Measurements from ENCODE around the gene MLH1. TPM values are rescaled to one million over a fixed set of nuclear protein-coding genes. Genes with fewer than 3 reads are reported as not detected.

Gene MLH1
- total RNA-seq, 1 donor from 2014 or later = 71.0 TPM

GRCh38 chr3:37096975-37097374 is 103.7 kb downstream of the MLH1 start:
- H3K27ac Mint-ChIP-seq = no peak overlapping the region
- DNase-seq = no peak
- H3K9me3 Mint-ChIP-seq = no peaks in the 10 kb centered on the region
- H3K36me3 Mint-ChIP-seq (ENCODE audit: low read depth) = peaks cover 7% of the 10 kb centered on the region
- peaks cover 3% of the 10 kb centered on the region for H3K4me1 Mint-ChIP-seq
- H3K4me3 Mint-ChIP-seq = no peak overlapping the region
- intact Hi-C loops (cut with micrococcal nuclease) = no loop called here
- H3K27me3 Mint-ChIP-seq = no peaks in the 10 kb centered on the region

- H3K4me3 Mint-ChIP-seq = no peak overlapping the region
- H3K36me3 Mint-ChIP-seq (ENCODE audit: low read depth) = peaks cover 7% of the 10 kb centered on the region
- DNase-seq = no peak
- intact Hi-C loops (cut with micrococcal nuclease) = no loop called here
- peaks cover 3% of the 10 kb centered on the region for H3K4me1 Mint-ChIP-seq
- no peak overlapping the region for H3K27ac Mint-ChIP-seq
- no peaks in the 10 kb centered on the region for H3K27me3 Mint-ChIP-seq
- no peaks in the 10 kb centered on the region for H3K9me3 Mint-ChIP-seq
Measured at GRCh38 chr3:37097776-37098175, 104.5 kb downstream of the MLH1 start.

DNA sequence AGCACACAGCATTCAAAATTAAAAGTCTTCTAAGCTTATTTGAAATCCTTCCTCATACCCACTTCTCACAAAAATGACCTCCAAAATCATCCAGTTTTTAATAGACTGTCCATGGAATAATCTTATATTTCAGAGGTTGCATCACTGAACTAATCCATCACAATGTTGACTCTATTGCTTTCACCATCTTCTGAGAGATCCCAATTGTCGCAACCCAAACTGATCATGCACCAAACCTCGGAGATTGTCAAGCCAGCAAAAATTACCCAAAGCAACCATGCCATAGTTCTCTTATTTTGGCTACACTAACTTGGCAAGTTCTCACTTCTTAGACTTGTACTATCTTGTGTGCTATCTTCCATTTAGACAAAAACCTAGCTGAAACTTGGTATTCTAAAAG is 105.6 kb downstream of the MLH1 start:
- no peak overlapping the region for H3K4me3 Mint-ChIP-seq
- H3K4me1 Mint-ChIP-seq = peaks cover 3% of the 10 kb centered on the region
- no peaks in the 10 kb centered on the region for H3K9me3 Mint-ChIP-seq
- H3K27ac Mint-ChIP-seq = no peak overlapping the region
- DNase-seq = no peak
- peaks cover 5% of the 10 kb centered on the region for H3K36me3 Mint-ChIP-seq (ENCODE audit: low read depth)
- intact Hi-C loops (cut with micrococcal nuclease) = no loop called here
- H3K27me3 Mint-ChIP-seq = no peaks in the 10 kb centered on the region

- no peaks in the 10 kb centered on the region for H3K9me3 Mint-ChIP-seq
- intact Hi-C loops (cut with micrococcal nuclease) = no loop called here
Measured at GRCh38 chr3:37099469-37099868, 106.2 kb downstream of the MLH1 start.

DNA sequence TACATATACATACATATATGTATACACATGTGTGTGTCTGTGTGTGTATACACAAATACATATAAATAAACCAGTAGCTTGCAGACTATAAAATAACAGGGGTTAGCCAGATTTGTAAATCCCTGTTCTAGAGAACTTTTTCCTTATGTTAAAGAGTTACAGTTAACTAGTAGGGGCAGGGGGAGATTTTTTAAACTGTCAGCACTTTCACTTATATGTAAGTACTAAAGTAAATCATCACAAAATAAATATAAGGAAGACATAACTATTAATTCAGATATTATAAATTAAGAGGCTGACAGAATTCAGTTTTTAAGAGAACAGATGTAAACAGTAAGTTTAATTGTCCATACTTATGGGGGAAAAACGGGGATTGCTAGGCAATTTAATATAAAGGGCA is 107.1 kb downstream of the MLH1 start:
- H3K36me3 Mint-ChIP-seq (ENCODE audit: low read depth) = peaks cover 2% of the 10 kb centered on the region
- intact Hi-C loops (cut with micrococcal nuclease) = no loop called here
- H3K9me3 Mint-ChIP-seq = no peaks in the 10 kb centered on the region
- peaks cover 3% of the 10 kb centered on the region for H3K4me1 Mint-ChIP-seq
- H3K4me3 Mint-ChIP-seq = no peak overlapping the region
- H3K27me3 Mint-ChIP-seq = no peaks in the 10 kb centered on the region
- DNase-seq = no peak
- H3K27ac Mint-ChIP-seq = no peak overlapping the region

More at GRCh38 chr3:37099469-37099868, 106.2 kb downstream of the MLH1 start:
- H3K4me1 Mint-ChIP-seq = peaks cover 3% of the 10 kb centered on the region
- DNase-seq = no peak
- no peak overlapping the region for H3K4me3 Mint-ChIP-seq
- H3K27me3 Mint-ChIP-seq = no peaks in the 10 kb centered on the region
- peaks cover 5% of the 10 kb centered on the region for H3K36me3 Mint-ChIP-seq (ENCODE audit: low read depth)
- H3K27ac Mint-ChIP-seq = no peak overlapping the region

Other genes starting within 250 kb of the MLH1 start
- gene DCLK3, start 229.0 kb upstream of the MLH1 start, total RNA-seq = not detected in 2 replicates
- gene TRANK1, start 48.5 kb upstream of the MLH1 start, total RNA-seq = 2.1 and 2.3 TPM in 2 replicates
- gene EPM2AIP1, start 387 bp upstream of the MLH1 start, total RNA-seq = 15.8 TPM in 2 replicates
- gene LRRFIP2, start 181.1 kb downstream of the MLH1 start, total RNA-seq = 22.5 and 23.3 TPM in 2 replicates
- gene GOLGA4, start 249.8 kb downstream of the MLH1 start, total RNA-seq = 39.6 and 43.4 TPM in 2 replicates